DMS53 (cell line): ENCODE results near the gene NPSR1.

ENCODE experiments used
- DNase-seq: peaks from one replicate; lab custom pipeline; 2025; lab: John Stamatoyannopoulos, UW

The NPSR1 gene

GRCh38 chr7:34757570-34758110 lies 99.6 kb downstream of the NPSR1 start:
- DNase-seq, result peak; percentile 54

GRCh38 chr7:34758111-34758601 lies 100.1 kb downstream of the NPSR1 start:
- peak; percentile 91 for DNase-seq

- peak; percentile 89 for DNase-seq
These were observed 101.6 kb downstream of the NPSR1 start for GRCh38 chr7:34759477-34760125.

GRCh38 chr7:34760271-34760670 lies 102.3 kb downstream of the NPSR1 start:
- no peak for DNase-seq

GRCh38 chr7:34761206-34761605 lies 103.2 kb downstream of the NPSR1 start:
- no peak for DNase-seq

- DNase-seq, result no peak
These were observed 103.6 kb downstream of the NPSR1 start for GRCh38 chr7:34761627-34762026.

- DNase-seq, result no peak
These were observed 104.7 kb downstream of the NPSR1 start for GRCh38 chr7:34762764-34763163.

GRCh38 chr7:34772296-34772938 lies 114.4 kb downstream of the NPSR1 start:
- DNase-seq, result no peak

GRCh38 chr7:34776748-34777358 lies 118.8 kb downstream of the NPSR1 start:
- peak; percentile 22 for DNase-seq

GRCh38 chr7:34780546-34780945 lies 122.5 kb downstream of the NPSR1 start:
- DNase-seq, result no peak

- DNase-seq, result no peak
These were observed 129.6 kb downstream of the NPSR1 start for GRCh38 chr7:34787586-34787985.

- no peak for DNase-seq
These were observed 148.8 kb downstream of the NPSR1 start for GRCh38 chr7:34806831-34807230.

- no peak for DNase-seq
These were observed 149.7 kb downstream of the NPSR1 start for GRCh38 chr7:34807548-34808340.

GRCh38 chr7:34814203-34814842 lies 156.3 kb downstream of the NPSR1 start:
- peak; percentile 97 for DNase-seq

- no peak for DNase-seq
These were observed 164.0 kb downstream of the NPSR1 start for GRCh38 chr7:34821932-34822558.

GRCh38 chr7:34823650-34824258 lies 165.7 kb downstream of the NPSR1 start:
- DNase-seq, result peak; percentile 84

GRCh38 chr7:34825221-34825620 lies 167.2 kb downstream of the NPSR1 start:
- DNase-seq, result peak; percentile 67

- DNase-seq, result no peak
These were observed 172.4 kb downstream of the NPSR1 start for GRCh38 chr7:34830390-34830789.

- DNase-seq, result no peak
These were observed 173.4 kb downstream of the NPSR1 start for GRCh38 chr7:34831436-34831835.

- no peak for DNase-seq
These were observed 174.0 kb downstream of the NPSR1 start for GRCh38 chr7:34832020-34832419.
